ENCODE results near the gene ACKR3.

ACKR3 gene

GRCh38 chr2:236621786-236622185, 52.2 kb downstream of the ACKR3 start:
- no peak for DNase-seq (ENCODE audit: low read depth in 1 of 2, low spot score in 1 of 2)
- no peak overlapping the region for H3K27ac ChIP-seq (replicated peaks)
- no peak overlapping the region for H3K4me3 ChIP-seq (replicated peaks; ENCODE audit: insufficient read depth, low read length)
- no peaks in the 10 kb centered on the region for H3K27me3 ChIP-seq (ENCODE audit: insufficient read depth, poor library complexity, severe bottlenecking)
- TF ChIP-seq REST (IDR thresholded peaks at IDR 0.05; ENCODE audit: insufficient replicate concordance, low read depth) = no peak
- no peak for TF ChIP-seq SPI1 (IDR thresholded peaks at IDR 0.05; ENCODE audit: borderline replicate concordance, low read depth)
- TF ChIP-seq GABPA (IDR thresholded peaks at IDR 0.05; ENCODE audit: low read depth) = no peak
- no peak for TF ChIP-seq POLR2AphosphoS5 (IDR thresholded peaks at IDR 0.05; ENCODE audit: low read depth)
- no peak for TF ChIP-seq CTCF (IDR thresholded peaks at IDR 0.05; ENCODE audit: insufficient read depth, low read length)

- TF ChIP-seq SPI1 (IDR thresholded peaks at IDR 0.05; ENCODE audit: borderline replicate concordance, low read depth) (no peak), REST (IDR thresholded peaks at IDR 0.05; ENCODE audit: insufficient replicate concordance, low read depth) (no peak), GABPA (IDR thresholded peaks at IDR 0.05; ENCODE audit: low read depth) (no peak), POLR2AphosphoS5 (IDR thresholded peaks at IDR 0.05; ENCODE audit: low read depth) (no peak), CTCF (IDR thresholded peaks at IDR 0.05; ENCODE audit: insufficient read depth, low read length) (no peak)
- Histone ChIP-seq H3K4me3 (replicated peaks; ENCODE audit: insufficient read depth, low read length) (no peak overlapping the region), H3K27ac (replicated peaks) (no peak overlapping the region), H3K27me3 (ENCODE audit: insufficient read depth, poor library complexity, severe bottlenecking) (no peaks in the 10 kb centered on the region)
- DNase-seq (ENCODE audit: low read depth in 1 of 2, low spot score in 1 of 2) = no peak
Measured at GRCh38 chr2:236622201-236622600, 52.6 kb downstream of the ACKR3 start.

- TF ChIP-seq GABPA (IDR thresholded peaks at IDR 0.05; ENCODE audit: low read depth) = no peak
- H3K27me3 ChIP-seq (ENCODE audit: insufficient read depth, poor library complexity, severe bottlenecking) = no peaks in the 10 kb centered on the region
- no peak for DNase-seq (ENCODE audit: low read depth in 1 of 2, low spot score in 1 of 2)
- no peak overlapping the region for H3K27ac ChIP-seq (replicated peaks)
- H3K4me3 ChIP-seq (replicated peaks; ENCODE audit: insufficient read depth, low read length) = no peak overlapping the region
Measured at GRCh38 chr2:236622660-236623059, 53.0 kb downstream of the ACKR3 start.

- Histone ChIP-seq H3K27ac (replicated peaks) (no peak overlapping the region), H3K4me3 (replicated peaks; ENCODE audit: insufficient read depth, low read length) (no peak overlapping the region), H3K27me3 (ENCODE audit: insufficient read depth, poor library complexity, severe bottlenecking) (no peaks in the 10 kb centered on the region)
- no peak for DNase-seq (ENCODE audit: low read depth in 1 of 2, low spot score in 1 of 2)
- TF ChIP-seq GABPA (IDR thresholded peaks at IDR 0.05; ENCODE audit: low read depth) (no peak), REST (IDR thresholded peaks at IDR 0.05; ENCODE audit: insufficient replicate concordance, low read depth) (no peak), CTCF (IDR thresholded peaks at IDR 0.05; ENCODE audit: insufficient read depth, low read length) (no peak)
Measured at GRCh38 chr2:236623816-236624215, 54.2 kb downstream of the ACKR3 start.
